K562 (cell line): ENCODE results near the gene PNMA8B. TPM values are rescaled to one million over a fixed set of nuclear protein-coding genes. Genes with fewer than 3 reads are reported as not detected.

Experiments
- AFF1 ChIP-seq, 2 experiments: fragments of 450-650 bp; IDR thresholded peaks; 2 replicates each; pipeline ENCODE4 v1.6.1; 2018; ENCODE audit warnings: mild to moderate bottlenecking in 2 of 2, low read depth in 1 of 2; ENCODE audit not compliant: partially characterized antibody in 2 of 2
- ARID4B ChIP-seq: sonication (generic); formaldehyde crosslinking; IDR thresholded peaks from 2 replicates; pipeline ENCODE4 v1.8.0; 2022; ENCODE audit warnings: mild to moderate bottlenecking, missing genetic modification reagents
- GMEB1 ChIP-seq: fragments of 250-450 bp; sonication (Bioruptor Pico); IDR thresholded peaks from 2 replicates; pipeline ENCODE4 v1.4.0; 2020; ENCODE audit warnings: mild to moderate bottlenecking
- GTF2B ChIP-seq: IDR thresholded peaks from 2 replicates; pipeline ENCODE4 v1.6.1; 2011; ENCODE audit not compliant: insufficient read length; ENCODE audit errors: extremely low read depth
- KAT8 ChIP-seq: fragments of 450-650 bp; IDR thresholded peaks from 2 replicates; pipeline ENCODE4 v1.6.1; 2016; ENCODE audit warnings: low read depth, mild to moderate bottlenecking
- MEIS2 ChIP-seq: fragments of 450-650 bp; IDR thresholded peaks from 2 replicates; pipeline ENCODE4 v1.6.1; 2014; ENCODE audit warnings: mild to moderate bottlenecking; ENCODE audit not compliant: partially characterized antibody
- TAF1 ChIP-seq: IDR thresholded peaks from 2 replicates; pipeline ENCODE4 v1.6.1; 2011; ENCODE audit warnings: mild to moderate bottlenecking, low read length, moderate library complexity; ENCODE audit not compliant: insufficient read depth, control insufficient read depth, severe bottlenecking; ENCODE audit errors: extremely low read depth
- TAF7 ChIP-seq: fragments of 450-650 bp; IDR thresholded peaks from 2 replicates; pipeline ENCODE4 v1.6.1; 2016; ENCODE audit warnings: missing genetic modification characterization, missing compliant biosample characterization
- TFAP4 ChIP-seq: sonication (generic); formaldehyde crosslinking; IDR thresholded peaks from 2 replicates; pipeline ENCODE4 v1.8.0; 2022; ENCODE audit warnings: missing genetic modification reagents, mild to moderate bottlenecking, moderate library complexity, borderline replicate concordance
- U2AF2 ChIP-seq: fragments of 200-400 bp; formaldehyde crosslinking; optimal IDR thresholded peaks from 2 replicates; pipeline ENCODE3; 2017; ENCODE audit warnings: low read depth, mild to moderate bottlenecking, low read length
- ZBTB12 ChIP-seq: fragments of 250-450 bp; sonication (Bioruptor Pico); IDR thresholded peaks from 2 replicates; pipeline ENCODE4 v1.4.0; 2020
- ZNF134 ChIP-seq: fragments of 250-450 bp; sonication (Bioruptor Pico); conservative IDR thresholded peaks from 2 replicates; pipeline ENCODE4 v1.4.0; 2020
- ZNF354B ChIP-seq: fragments of 250-450 bp; sonication (Bioruptor Pico); IDR thresholded peaks from 2 replicates; pipeline ENCODE4 v1.4.0; 2020
- polyA plus RNA-seq, 8 experiments: library from polyadenylated mRNA; depleted of rRNA in 4 of 8; stranded (reverse) in 5 of 8; unstranded in 3 of 8; fragments of >200 nt; fragmentation: Nextera tagmentation in 2 of 8; fragmentation: Illumina TruSeq in 1 of 8; extraction: Ambion mirVana in 2 of 8; extraction: Trizol in 1 of 8; gene quantifications; 2 replicates each; pipeline versions ENCODE4 v1.2.1 to v1.2.3, GENCODE V29; 2011 to 2014; ENCODE audit warnings: inconsistent platforms in 1 of 8, missing spikeins in 1 of 8
- total RNA-seq, 7 experiments: library from RNA; depleted of rRNA in 6 of 7; stranded (reverse); fragments of >200 nt in 6 of 7; fragmentation: Illumina TruSeq in 2 of 7; extraction: Trizol in 2 of 7; gene quantifications; 2 replicates each; pipeline versions ENCODE4 v1.2.1 to v1.2.3, GENCODE V29; 2011 to 2021; ENCODE audit warnings: low replicate concordance in 1 of 7

PNMA8B gene
- total and polyA plus RNA-seq, 9 of the 15 experiments (the other 6 are each of a cell fraction or from before 2014, with no cell fraction given), result not detected

- TF ChIP-seq MEIS2 (peak; percentile 85), TAF1 (peak; percentile 48), ARID4B (CRISPR knock-in tag) (peak; percentile 60; the same call in 1 of the 2 replicates), TAF7 (no peak), ZNF354B (no peak), GTF2B (no peak), ZNF134 (CRISPR knock-in tag) (0 out of 2 replicates have a peak, but pooled peaks have one; percentile 35), ZBTB12 (CRISPR knock-in tag) (peak; percentile 62), KAT8 (no peak), AFF1 (IDR thresholded peaks at IDR 0.05; ENCODE audit: low read depth in 1 of 2, partially characterized antibody in 2 of 2) (peak in 1 of 2 experiments; percentile 8), U2AF2 (no peak), GMEB1 (CRISPR knock-in tag) (peak; percentile 17; the same call in 1 of the 2 replicates), TFAP4 (CRISPR knock-in tag) (peak; percentile 64; the same call in 1 of the 2 replicates)
Observed at GRCh38 chr19:46471116-46471733, 24.4 kb downstream of the PNMA8B start, which contains the start of gene PNMA8A (continued).
